Nephron (organoid): Measurements from ENCODE around the gene KCNK7.
A peak's percentile ranks its signal among the peaks of the same experiment; 100 is the strongest.

ENCODE experiments used
- H3K27ac Mint-ChIP-seq, 3 experiments: 2 replicates each; pipeline ENCODE4 v1.8.0; 2020; ENCODE audit warnings: mixed read lengths in 3 of 3, mild to moderate bottlenecking in 2 of 3, moderate library complexity in 1 of 3
- H3K27me3 Mint-ChIP-seq: 2 replicates; pipeline ENCODE4 v1.8.0; 2021; ENCODE audit warnings: low read depth, mild to moderate bottlenecking, moderate library complexity, mixed read lengths
- H3K36me3 Mint-ChIP-seq: 2 replicates; pipeline ENCODE4 v1.8.0; 2020; ENCODE audit warnings: low read depth, mixed read lengths
- H3K4me1 Mint-ChIP-seq: 2 replicates; pipeline ENCODE4 v1.8.0; 2020; ENCODE audit warnings: mixed read lengths
- H3K4me3 Mint-ChIP-seq, 3 experiments: 2 replicates each; pipeline ENCODE4 v1.8.0; 2020; ENCODE audit warnings: mild to moderate bottlenecking in 3 of 3, mixed read lengths in 3 of 3, moderate library complexity in 2 of 3
- H3K9me3 Mint-ChIP-seq: 2 replicates; pipeline ENCODE4 v1.8.0; 2020; ENCODE audit warnings: mixed read lengths
- CTCF ChIP-seq, 3 experiments: fragments of 200-600 bp; sonication (generic); IDR thresholded peaks; one replicate each; pipeline ENCODE4 v1.5.0; 2021; ENCODE audit warnings: antibody characterized with exemption in 3 of 3; ENCODE audit not compliant: unreplicated experiment in 3 of 3

The KCNK7 gene

GRCh38 chr11:65578667-65579066 lies 16.9 kb downstream of the KCNK7 start:
- peaks cover 19% of the 10 kb centered on the region for H3K27me3 Mint-ChIP-seq

GRCh38 chr11:65578134-65578533 lies 17.5 kb downstream of the KCNK7 start:
- peaks cover 15% of the 10 kb centered on the region for H3K27me3 Mint-ChIP-seq
- no peaks in the 10 kb centered on the region for H3K9me3 Mint-ChIP-seq
- peaks cover 35% of the 10 kb centered on the region for H3K4me1 Mint-ChIP-seq
- TF ChIP-seq CTCF (IDR thresholded peaks at IDR 0.05; ENCODE audit: unreplicated experiment in 3 of 3): no peak
- H3K27ac Mint-ChIP-seq: peak overlapping the region; percentile 38 to 58 (median 48)
- H3K36me3 Mint-ChIP-seq: no peaks in the 10 kb centered on the region
- peak overlapping the region; percentile 58 to 78 (median 63) for H3K4me3 Mint-ChIP-seq

More at GRCh38 chr11:65578667-65579066, 16.9 kb downstream of the KCNK7 start:
- Mint-ChIP-seq H3K27ac (peak overlapping the region; percentile 38 to 58 (median 48)), H3K9me3 (no peaks in the 10 kb centered on the region), H3K36me3 (no peaks in the 10 kb centered on the region), H3K4me1 (peaks cover 34% of the 10 kb centered on the region), H3K4me3 (peak overlapping the region; percentile 58 to 78 (median 63))
- no peak for TF ChIP-seq CTCF (IDR thresholded peaks at IDR 0.05; ENCODE audit: unreplicated experiment in 3 of 3)

DNA sequence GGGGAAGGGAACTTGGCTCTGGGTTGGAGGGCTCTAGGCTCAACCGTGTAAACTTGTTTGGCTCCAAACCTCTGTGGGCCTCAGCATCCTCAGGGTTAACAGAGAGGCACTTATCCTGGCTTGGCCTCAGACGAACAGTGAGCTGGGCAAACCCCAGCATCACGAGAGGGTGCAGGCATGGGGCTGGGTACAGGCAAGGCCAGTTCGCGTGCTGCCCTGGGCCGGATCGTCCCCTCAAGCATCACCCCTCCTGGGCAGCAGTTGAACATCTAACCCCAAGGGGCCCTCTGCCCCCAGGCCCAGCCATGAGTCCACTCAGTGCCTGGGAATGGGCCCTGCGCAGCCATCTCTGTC lies 17.9 kb downstream of the KCNK7 start:
- Mint-ChIP-seq H3K9me3 (no peaks in the 10 kb centered on the region), H3K27ac (peak overlapping the region in 2 of 3 experiments; percentile 38 to 56), H3K4me1 (peaks cover 35% of the 10 kb centered on the region), H3K4me3 (peak overlapping the region; percentile 54 to 78 (median 59)), H3K27me3 (peaks cover 12% of the 10 kb centered on the region), H3K36me3 (no peaks in the 10 kb centered on the region)
- no peak for TF ChIP-seq CTCF (IDR thresholded peaks at IDR 0.05; ENCODE audit: unreplicated experiment in 3 of 3)

DNA sequence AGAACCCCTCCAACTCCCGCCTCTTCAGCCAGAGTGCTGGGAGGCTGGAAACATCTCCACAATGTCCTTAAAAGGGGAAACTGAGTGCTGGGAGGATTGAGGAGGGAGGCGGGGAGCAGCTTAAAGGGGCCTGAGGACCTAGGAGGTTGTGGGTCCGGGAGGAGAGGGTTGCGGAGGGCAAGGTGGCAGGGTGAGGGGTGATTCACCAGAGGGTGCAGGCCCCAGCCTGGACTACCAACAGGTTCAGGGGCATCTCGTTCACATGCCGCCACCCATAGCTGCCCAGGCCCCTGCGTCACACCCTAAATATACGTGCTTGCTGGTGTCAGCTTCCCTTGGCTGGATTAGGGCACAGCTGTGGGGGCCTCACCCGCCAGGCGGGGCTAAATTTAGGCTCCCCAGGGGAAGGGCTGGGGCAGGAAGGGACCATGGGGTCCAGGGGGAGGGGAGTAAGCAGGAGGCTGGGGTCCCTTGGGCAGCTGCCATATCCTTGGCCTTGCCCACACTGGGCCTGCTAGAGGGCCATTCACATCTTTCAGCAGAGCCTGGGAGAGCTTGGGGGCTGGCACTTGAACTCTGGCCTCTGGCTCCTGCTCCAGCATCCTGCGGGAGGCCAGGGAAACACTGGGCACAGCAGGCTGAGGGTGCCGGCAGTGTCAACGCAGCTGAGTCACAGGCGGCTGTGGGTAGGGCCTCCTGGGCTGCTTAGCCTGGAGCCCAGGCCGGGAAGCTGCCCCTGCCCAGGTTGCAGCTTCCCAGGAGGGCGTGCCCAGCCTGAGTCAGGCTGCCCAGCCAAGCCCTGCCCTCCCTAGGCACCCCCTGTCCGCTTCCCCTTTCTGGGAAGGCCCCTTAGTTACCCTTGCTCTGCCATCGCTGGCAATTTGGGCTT lies 18.5 kb downstream of the KCNK7 start:
- TF ChIP-seq CTCF (IDR thresholded peaks at IDR 0.05; ENCODE audit: unreplicated experiment in 3 of 3): no peak
- no peaks in the 10 kb centered on the region for H3K36me3 Mint-ChIP-seq
- peaks cover 39% of the 10 kb centered on the region for H3K4me1 Mint-ChIP-seq
- H3K27ac Mint-ChIP-seq: peak overlapping the region in 2 of 3 experiments; percentile 58 to 70
- no peaks in the 10 kb centered on the region for H3K9me3 Mint-ChIP-seq
- H3K4me3 Mint-ChIP-seq: peak overlapping the region; percentile 70 to 89 (median 84)
- peaks cover 6% of the 10 kb centered on the region for H3K27me3 Mint-ChIP-seq

DNA sequence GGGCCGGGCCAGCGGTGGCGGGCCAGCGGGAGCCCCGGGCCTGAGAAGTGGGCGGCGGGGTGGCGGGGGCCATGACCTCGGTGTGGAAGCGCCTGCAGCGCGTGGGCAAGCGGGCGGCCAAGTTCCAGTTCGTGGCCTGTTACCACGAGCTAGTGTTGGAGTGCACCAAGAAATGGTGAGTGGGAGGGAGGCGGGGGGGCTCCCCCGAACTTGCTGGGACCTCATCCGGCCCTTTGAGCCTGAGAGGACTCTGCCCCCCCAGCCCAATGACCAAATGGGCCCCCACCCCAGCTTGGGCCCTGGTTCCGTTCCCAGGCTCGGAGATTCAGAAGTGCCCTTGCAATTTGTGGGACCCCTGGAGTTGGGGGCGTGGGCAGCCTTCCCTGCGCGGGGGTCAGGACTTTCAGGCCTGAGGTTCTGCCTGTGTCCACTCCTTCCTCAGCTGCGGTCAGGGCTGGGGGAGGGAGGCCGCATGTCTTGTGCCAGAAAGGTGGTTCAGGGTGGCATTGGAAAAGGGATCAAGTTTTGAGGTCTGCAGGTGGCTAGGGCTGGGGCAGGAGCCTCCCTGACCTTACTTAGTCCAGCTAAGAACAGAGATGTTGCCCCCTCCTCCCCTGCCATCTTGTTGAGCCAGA lies 19.3 kb downstream of the KCNK7 start:
- no peak for TF ChIP-seq CTCF (IDR thresholded peaks at IDR 0.05; ENCODE audit: unreplicated experiment in 3 of 3)
- no peaks in the 10 kb centered on the region for H3K36me3 Mint-ChIP-seq
- H3K9me3 Mint-ChIP-seq: no peaks in the 10 kb centered on the region
- peak overlapping the region in 2 of 3 experiments; percentile 58 to 70 for H3K27ac Mint-ChIP-seq
- peaks cover 3% of the 10 kb centered on the region for H3K27me3 Mint-ChIP-seq
- peaks cover 46% of the 10 kb centered on the region for H3K4me1 Mint-ChIP-seq
- H3K4me3 Mint-ChIP-seq: peak overlapping the region; percentile 70 to 89 (median 84)
